Stimulated activated CD8-positive, alpha-beta memory T cell treated with anti-CD3 and anti-CD28 coated beads, Interleukin-7, amount 100 ng/mL, for 4 hours (primary cell): ENCODE results near the gene DDX17.
A peak's percentile ranks its signal among the peaks of the same experiment; 100 is the strongest.

ENCODE experiments used
- DNase-seq, 2 donors: peaks; one replicate each; pipeline ENCODE4 v3.0.0-alpha.2; 2020; ENCODE audit warnings: low read depth in 2 of 2

The DDX17 gene

GRCh38 chr22:38465673-38466490 is 40.2 kb downstream of the DDX17 start:
- no peak for DNase-seq

GRCh38 chr22:38464992-38465672 is 41.0 kb downstream of the DDX17 start:
- DNase-seq: no peak

GRCh38 chr22:38462960-38463784 is 42.9 kb downstream of the DDX17 start:
- DNase-seq: no peak

- DNase-seq: peak; percentile 5 to 16
Measured at GRCh38 chr22:38461414-38462081, 44.6 kb downstream of the DDX17 start.

- no peak for DNase-seq
Measured at GRCh38 chr22:38461057-38461413, 45.1 kb downstream of the DDX17 start.

GRCh38 chr22:38460426-38460840 is 45.7 kb downstream of the DDX17 start:
- no peak for DNase-seq

GRCh38 chr22:38456841-38457699 is 49.0 kb downstream of the DDX17 start:
- DNase-seq: no peak

- no peak for DNase-seq
Measured at GRCh38 chr22:38456272-38456835, 49.8 kb downstream of the DDX17 start.

GRCh38 chr22:38455530-38456271 is 50.4 kb downstream of the DDX17 start:
- no peak for DNase-seq

- DNase-seq: no peak
Measured at GRCh38 chr22:38455076-38455529, 51.0 kb downstream of the DDX17 start, which contains the start of gene KCNJ4. TSS of gene KCNJ4 (minus strand) at chr22:38455199. CDS start at chr22:38428132, 27,067 bp downstream.

GRCh38 chr22:38454353-38455075 is 51.6 kb downstream of the DDX17 start:
- DNase-seq: no peak

- no peak for DNase-seq
Measured at GRCh38 chr22:38453996-38454352, 52.1 kb downstream of the DDX17 start.

- DNase-seq: no peak
Measured at GRCh38 chr22:38453066-38453672, 52.9 kb downstream of the DDX17 start.

GRCh38 chr22:38452373-38453065 is 53.6 kb downstream of the DDX17 start:
- DNase-seq: no peak

GRCh38 chr22:38451864-38452263 is 54.2 kb downstream of the DDX17 start:
- DNase-seq: no peak

GRCh38 chr22:38451404-38451803 is 54.7 kb downstream of the DDX17 start:
- no peak for DNase-seq

- no peak for DNase-seq
Measured at GRCh38 chr22:38450234-38450797, 55.8 kb downstream of the DDX17 start.

GRCh38 chr22:38449776-38450175 is 56.3 kb downstream of the DDX17 start:
- no peak for DNase-seq
